T-helper 9 cell (primary cell): ENCODE results near the gene SNRPB2.
A peak's percentile ranks its signal among the peaks of the same experiment; 100 is the strongest.

ENCODE experiments used
- DNase-seq: peaks from one replicate; pipeline ENCODE4 v3.0.0-alpha.2; 2020
- total RNA-seq, 2 donors: gene quantifications; one replicate each; lab custom pipeline; 2026; lab: John Stamatoyannopoulos, UW

The SNRPB2 gene
- 53.8 to 55.6 reads per million in 2 donors for total RNA-seq

GRCh38 chr20:16729565-16730460 lies at the start of gene SNRPB2:
Gene SNRPB2, plus strand, starts transcription at chr20:16730026. Its CDS starts 1,677 bp downstream, at chr20:16731703.
- peak; percentile 79 for DNase-seq

GRCh38 chr20:16684416-16684815 lies 45.4 kb upstream of the SNRPB2 start:
- no peak for DNase-seq

DNA sequence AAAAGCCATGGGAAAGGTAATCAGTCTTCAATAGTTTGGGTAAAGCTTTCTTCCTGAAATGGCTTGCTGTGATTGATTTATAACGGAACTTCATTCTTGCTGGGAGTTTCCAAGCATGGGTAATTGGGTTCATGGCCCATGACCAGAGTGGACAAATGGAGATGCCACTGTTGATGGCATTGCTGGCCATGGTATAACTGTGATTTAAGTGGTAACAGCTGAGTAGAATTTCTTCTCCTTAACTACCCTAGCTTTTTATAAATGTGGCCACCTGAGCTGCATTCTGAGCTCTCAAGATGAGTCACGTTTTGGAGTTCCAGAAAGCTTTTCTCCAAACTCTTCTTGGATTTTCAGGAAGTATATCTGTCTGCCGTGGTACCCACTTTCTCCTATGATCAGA lies 39.9 kb upstream of the SNRPB2 start:
- no peak for DNase-seq

DNA sequence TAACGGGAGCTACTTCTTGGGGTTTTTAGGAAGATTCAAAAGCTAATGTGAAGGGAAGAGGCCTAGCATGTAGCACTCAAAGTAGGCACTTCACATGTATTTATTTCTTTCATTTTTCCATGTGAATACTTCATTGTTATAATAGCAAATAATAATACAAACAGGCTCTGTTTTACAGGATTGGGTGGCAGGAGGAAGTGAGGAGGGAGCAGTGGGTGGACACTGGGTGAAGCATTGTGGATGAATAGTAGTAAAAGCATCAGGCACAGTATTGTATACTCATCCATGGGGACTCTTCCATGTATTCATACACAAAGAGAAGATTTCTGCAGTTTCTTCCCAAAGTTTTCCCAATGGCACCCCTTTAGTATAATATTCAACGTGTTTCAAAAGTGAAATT lies 38.4 kb upstream of the SNRPB2 start:
- DNase-seq = no peak

- no peak for DNase-seq
These were observed 37.8 kb upstream of the SNRPB2 start for GRCh38 chr20:16692009-16692408.

DNA sequence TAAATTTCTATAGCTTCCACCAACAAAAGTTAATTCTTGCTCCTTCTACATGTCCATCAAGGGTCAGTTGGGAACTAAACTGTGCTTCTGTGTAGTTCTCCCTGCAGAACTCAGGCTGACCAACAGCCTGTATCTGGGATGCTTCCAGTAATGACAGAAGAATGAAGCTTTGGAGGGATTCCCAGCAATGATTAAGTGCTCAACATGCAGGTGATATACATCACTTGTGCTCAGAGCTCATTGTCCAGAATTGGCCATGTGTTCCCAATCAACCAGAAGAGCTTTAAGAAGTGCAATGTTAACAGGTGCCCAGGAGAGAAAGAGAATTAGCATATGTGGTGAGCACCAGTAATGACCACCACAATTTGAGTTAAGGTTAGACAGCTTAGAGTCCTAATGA lies 37.4 kb upstream of the SNRPB2 start:
- DNase-seq = no peak

DNA sequence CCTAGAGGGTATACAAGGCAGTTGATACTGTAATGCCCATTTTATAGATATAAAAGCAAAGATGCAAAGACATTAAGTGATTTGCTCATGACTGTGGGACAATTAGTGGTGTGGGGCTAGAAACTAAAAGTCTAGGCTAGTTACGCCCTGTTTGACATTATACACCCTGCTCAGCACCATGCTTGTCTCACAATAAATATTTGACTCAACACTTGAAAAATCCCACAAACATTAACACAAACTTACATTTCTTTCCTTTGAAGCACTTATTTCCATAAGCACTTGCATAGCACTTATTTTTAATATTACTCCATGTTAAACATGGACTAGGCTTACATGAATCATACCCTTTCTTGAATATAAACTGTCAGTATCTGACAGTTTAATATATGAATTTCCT lies 36.5 kb upstream of the SNRPB2 start:
- DNase-seq = no peak

- no peak for DNase-seq
These were observed 35.7 kb upstream of the SNRPB2 start for GRCh38 chr20:16694161-16694560.

DNA sequence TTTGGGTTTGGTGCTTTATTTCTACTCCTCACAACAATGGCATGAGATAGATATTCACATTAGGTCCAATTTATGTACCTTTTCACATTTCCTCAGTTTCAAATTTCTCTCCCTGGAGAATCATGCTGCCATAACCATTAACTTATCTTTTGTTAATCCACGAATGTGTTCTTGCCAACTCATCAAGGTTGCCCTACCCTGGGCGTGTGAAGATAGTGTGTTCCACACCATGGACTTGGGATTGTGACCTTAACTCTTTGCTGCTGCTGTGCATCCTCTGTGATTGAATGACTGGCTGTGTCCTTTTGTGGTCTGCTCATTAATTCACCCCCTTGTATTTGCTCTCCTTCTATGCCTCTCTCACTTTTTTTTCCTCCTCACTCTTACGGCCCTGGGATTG lies 34.2 kb upstream of the SNRPB2 start:
- no peak for DNase-seq

- no peak for DNase-seq
These were observed 30.5 kb upstream of the SNRPB2 start for GRCh38 chr20:16699293-16699692.

GRCh38 chr20:16701296-16701695 lies 28.5 kb upstream of the SNRPB2 start:
- peak; percentile 14 for DNase-seq

DNA sequence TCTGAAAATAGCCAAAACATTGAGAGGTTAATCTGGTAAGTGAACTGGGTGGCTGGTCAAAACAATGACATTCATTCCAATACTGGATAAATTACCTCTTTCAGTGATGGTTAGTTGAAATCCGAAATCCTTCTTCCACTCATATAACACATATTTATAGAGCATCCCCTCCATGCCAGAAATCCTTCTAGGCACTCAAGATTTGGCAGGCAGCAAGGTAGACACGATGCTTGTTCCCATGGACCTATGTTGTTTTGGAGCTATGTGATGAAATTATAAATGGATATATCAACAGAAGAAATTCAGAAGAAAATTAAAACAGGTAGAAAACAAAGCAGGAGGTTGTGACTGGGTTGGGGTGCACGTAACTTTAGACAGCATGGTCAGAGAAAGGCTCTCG lies 26.3 kb upstream of the SNRPB2 start:
- DNase-seq = no peak

GRCh38 chr20:16707674-16708073 lies 22.2 kb upstream of the SNRPB2 start:
- no peak for DNase-seq

DNA sequence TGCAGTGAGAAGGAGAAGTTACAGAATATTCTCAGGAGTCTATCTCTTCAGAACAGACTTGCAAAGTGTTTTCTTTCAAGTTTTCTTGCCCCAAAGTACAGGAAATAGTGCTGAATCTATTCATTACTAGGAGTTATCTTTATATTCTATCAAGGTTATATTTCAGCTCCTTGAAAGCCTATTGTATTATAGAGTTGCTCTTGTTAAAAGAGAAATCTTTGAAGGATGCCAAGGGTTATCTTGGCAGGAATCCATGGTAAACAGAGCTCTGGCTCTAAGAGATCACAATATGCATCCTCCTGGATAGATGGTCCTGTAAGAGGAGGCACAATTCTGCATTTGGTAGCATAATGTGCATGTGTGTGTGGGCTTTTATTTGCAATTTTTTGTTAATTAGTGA lies 21.2 kb upstream of the SNRPB2 start:
- no peak for DNase-seq

- no peak for DNase-seq
These were observed 20.8 kb upstream of the SNRPB2 start for GRCh38 chr20:16709017-16709416.

- no peak for DNase-seq
These were observed 19.0 kb upstream of the SNRPB2 start for GRCh38 chr20:16710781-16711180.

- no peak for DNase-seq
These were observed 18.1 kb upstream of the SNRPB2 start for GRCh38 chr20:16711661-16712258.

- DNase-seq = no peak
These were observed 17.3 kb upstream of the SNRPB2 start for GRCh38 chr20:16712511-16712947.

DNA sequence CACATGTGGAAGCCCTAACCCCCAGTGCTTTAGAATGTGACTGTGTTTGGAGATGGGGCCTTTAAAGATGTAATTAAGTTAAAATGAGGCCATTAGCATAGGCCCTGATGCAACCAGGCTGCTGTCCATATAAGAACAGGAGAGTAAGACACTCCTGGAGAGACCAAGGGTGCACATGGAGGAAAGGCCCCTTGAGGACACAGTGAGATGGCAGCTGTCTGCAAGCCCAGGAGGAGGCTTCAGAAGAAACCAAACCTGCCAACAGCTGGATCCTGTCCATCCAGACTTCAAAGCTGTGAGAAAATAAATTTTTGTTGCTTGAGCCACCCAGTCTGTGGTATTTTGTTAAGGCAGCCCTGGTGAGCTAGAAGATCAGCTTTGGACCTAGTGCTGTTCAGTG lies 16.8 kb upstream of the SNRPB2 start:
- no peak for DNase-seq

- no peak for DNase-seq
These were observed 15.6 kb upstream of the SNRPB2 start for GRCh38 chr20:16714242-16714641.

DNA sequence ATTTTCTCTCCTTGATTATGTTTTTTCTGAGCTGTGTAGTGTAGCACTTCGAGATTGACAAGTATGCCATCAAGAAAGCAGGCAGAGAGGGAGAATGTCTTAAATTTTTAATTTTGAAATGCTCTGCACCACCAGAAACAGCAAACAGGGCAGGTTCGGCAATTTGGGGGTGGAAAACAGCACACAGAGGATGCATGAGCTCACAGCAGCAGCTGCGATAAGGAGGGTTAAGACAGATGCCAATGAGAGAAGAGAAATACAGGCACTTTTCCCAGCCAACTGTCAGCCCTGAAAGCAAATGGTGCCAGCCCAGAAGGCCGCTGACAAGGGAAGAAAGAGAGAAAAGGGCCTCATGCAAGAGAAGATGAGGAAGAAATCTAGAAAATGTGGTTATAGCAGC lies 15.1 kb upstream of the SNRPB2 start:
- no peak for DNase-seq

- no peak for DNase-seq
These were observed 10.4 kb upstream of the SNRPB2 start for GRCh38 chr20:16719421-16719820.

DNA sequence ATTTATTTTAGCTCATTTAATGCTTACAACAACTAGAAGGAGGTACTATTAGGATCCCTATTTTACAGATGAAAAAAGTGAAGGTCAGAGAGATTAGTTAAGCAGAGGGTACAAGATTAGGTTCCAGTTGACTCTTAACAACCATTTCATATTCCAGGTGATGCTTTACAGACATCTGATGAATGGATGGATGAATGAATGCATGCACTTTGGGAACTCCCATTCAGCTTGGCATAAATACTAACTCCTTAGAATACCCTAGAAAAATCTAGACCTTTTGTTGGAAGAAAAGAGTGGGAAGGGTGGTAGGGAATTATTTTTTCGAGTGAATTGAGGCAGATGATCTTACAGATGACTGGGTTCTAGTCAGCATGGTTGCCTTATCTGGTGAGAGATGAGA lies 746 bp upstream of the SNRPB2 start:
- no peak for DNase-seq

DNA sequence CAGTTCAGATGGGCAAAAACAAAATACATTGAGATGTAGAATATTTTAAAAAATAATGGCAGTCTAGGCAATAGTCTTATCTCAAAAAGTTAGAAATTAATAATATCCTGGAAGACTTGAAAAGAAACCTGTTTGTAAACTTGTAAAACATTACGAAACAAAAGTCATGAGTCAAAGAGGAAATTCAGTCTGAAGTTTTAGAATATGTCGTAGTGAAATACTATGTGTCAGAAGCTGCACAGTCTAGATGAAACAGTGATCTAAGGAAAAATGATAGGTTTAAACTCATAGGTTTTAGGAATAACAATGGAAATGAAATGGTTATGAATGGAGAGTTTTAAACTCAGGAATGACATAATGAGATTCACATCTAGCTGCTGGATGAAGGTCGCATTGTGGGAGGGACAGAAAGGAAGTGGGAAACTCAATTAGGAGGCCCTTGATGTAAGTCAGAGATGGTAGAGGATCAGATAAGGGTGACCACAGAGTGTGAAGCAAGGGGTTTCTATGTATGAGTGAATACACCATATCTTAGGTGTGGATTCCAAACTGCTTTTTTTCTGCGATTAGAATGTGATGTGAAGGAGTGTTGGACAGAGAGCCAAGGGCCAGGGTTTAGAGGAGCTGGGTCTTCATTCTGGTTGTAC lies 2.8 kb downstream of the SNRPB2 start:
- no peak for DNase-seq
